Small intestine (tissue), 7 donors: ENCODE data around the gene DOCK1. TPM values are rescaled to one million over a fixed set of nuclear protein-coding genes. Genes with fewer than 3 reads are reported as not detected.

Source experiments
- DNase-seq, 2 donors: peaks; one replicate each; pipeline versions ENCODE4 v3.0.0 to v3.0.0-alpha.2; 2013
- FAIRE-seq: peaks from 2 replicates; lab custom pipeline; 2012; peaks lifted over from hg19 to GRCh38; lab: Jason Lieb, UNC
- H3K27ac ChIP-seq, 3 donors: one replicate each; pipeline ENCODE4 v1.5.1; 2013; ENCODE audit warnings: low read length in 2 of 3, mild to moderate bottlenecking in 2 of 3, control low read depth in 1 of 3, inconsistent platforms in 1 of 3, low read depth in 1 of 3, moderate library complexity in 1 of 3
- H3K27me3 ChIP-seq, 3 donors: one replicate each; pipeline ENCODE4 v1.6.1; 2013; ENCODE audit warnings: low read length in 3 of 3, inconsistent platforms in 1 of 3; ENCODE audit not compliant: control insufficient read depth in 3 of 3, insufficient read depth in 3 of 3
- H3K36me3 ChIP-seq, 3 donors: one replicate each; pipeline ENCODE4 v1.6.1; 2013; ENCODE audit warnings: low read length in 3 of 3, inconsistent platforms in 1 of 3, low read depth in 1 of 3, mild to moderate bottlenecking in 1 of 3, moderate library complexity in 1 of 3; ENCODE audit not compliant: control insufficient read depth in 3 of 3, insufficient read depth in 2 of 3
- H3K4me1 ChIP-seq, 3 donors: one replicate each; pipeline ENCODE4 v1.6.1; 2013; ENCODE audit warnings: low read length in 2 of 3, inconsistent platforms in 1 of 3, low read depth in 1 of 3, mild to moderate bottlenecking in 1 of 3, moderate library complexity in 1 of 3; ENCODE audit not compliant: control insufficient read depth in 3 of 3, insufficient read depth in 2 of 3
- H3K4me3 ChIP-seq, 3 donors: one replicate each; pipeline ENCODE4 v1.5.1; 2013; ENCODE audit warnings: low read length in 3 of 3, control low read depth in 1 of 3, inconsistent platforms in 1 of 3, low read depth in 1 of 3, mild to moderate bottlenecking in 1 of 3, moderate library complexity in 1 of 3
- H3K9me3 ChIP-seq, 2 donors: one replicate each; pipeline ENCODE4 v1.6.1; 2013; ENCODE audit warnings: low read depth in 1 of 2, low read length in 1 of 2; ENCODE audit not compliant: control insufficient read depth in 2 of 2, insufficient read depth in 1 of 2
- WGBS, 3 donors: extraction: QIAGEN DNeasy Blood & Tissue Kit; methylation state at CpG; one replicate each; pipeline ENCODE4 v1.1.7; 2013; 5-methylcytosine and 5-hydroxymethylcytosine counted together
- polyA plus RNA-seq, 4 donors: library from polyadenylated mRNA; stranded (reverse) in 3 of 4; unstranded in 1 of 4; fragments of 200-250 nt in 3 of 4; fragments of 120-200 nt in 1 of 4; gene quantifications; one replicate each; pipeline versions ENCODE4 v1.2.1 to v1.2.3, GENCODE V29; 2013
- donor health status: healthy with polysubstance abuse.
- donor health status: control.
- donor health status: control.
- donor health status: Bipolar disorder and iron deficiency.
- donor health status: healthy.

DOCK1 gene
- polyA plus RNA-seq, 4 donors = 16.8 to 27.0 (median 22.1) TPM

GRCh38 chr10:127133672-127134500 lies 228.7 kb downstream of the DOCK1 start:
- DNase-seq (no peak), FAIRE-seq (no peak)
- no peak overlapping the region for H3K4me3 ChIP-seq
- H3K4me1 ChIP-seq = no peaks in the 10 kb centered on the region
- no peaks in the 10 kb centered on the region for H3K9me3 ChIP-seq
- peaks cover 0 to 19% (median 6%) of the 10 kb centered on the region in 3 donors for H3K36me3 ChIP-seq
- WGBS, 3 donors = 57 to 69% (median 69%) methylated on average over 2 of the region's 2 CpGs
- H3K27ac ChIP-seq = no peak overlapping the region
- H3K27me3 ChIP-seq = no peaks in the 10 kb centered on the region

DNA sequence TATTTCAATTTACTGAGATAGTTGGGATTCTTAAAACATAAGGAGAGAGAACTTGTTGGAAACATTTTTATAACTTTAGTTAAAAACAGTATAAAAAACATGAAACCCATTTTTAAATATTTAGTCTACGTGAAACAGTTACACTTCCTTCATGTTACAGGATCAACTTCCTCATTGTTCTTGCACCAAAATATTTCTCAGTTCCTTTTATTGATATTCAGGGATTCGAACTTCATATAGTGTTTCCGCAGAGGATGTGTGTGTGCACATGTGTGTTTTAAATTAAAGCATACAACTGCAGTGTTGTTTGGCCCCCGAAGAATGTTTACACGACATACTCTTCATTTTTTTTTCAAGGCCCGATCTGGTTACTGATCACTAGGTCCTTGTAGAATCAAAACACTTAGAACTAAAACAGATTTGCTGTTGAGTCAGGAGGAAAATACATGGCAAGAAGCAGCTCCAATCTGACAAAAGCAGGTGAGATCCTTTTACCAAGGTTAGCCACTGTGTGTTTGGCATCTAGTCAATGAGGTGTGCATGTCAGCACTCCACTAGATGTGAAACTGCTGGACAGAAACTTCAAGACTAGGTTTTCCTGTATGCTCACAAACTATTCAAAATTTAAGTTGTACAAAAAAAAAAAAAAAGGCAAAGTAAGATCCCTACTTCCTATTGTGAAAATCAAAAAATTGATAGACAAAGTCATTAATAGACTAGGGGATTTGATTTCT lies 230.8 kb downstream of the DOCK1 start:
- Histone ChIP-seq H3K4me3 (no peak overlapping the region), H3K36me3 (peaks cover 0 to 17% (median 4%) of the 10 kb centered on the region in 3 donors), H3K27ac (no peak overlapping the region), H3K9me3 (no peaks in the 10 kb centered on the region), H3K4me1 (no peaks in the 10 kb centered on the region), H3K27me3 (no peaks in the 10 kb centered on the region)
- no peak for FAIRE-seq
- DNase-seq = no peak
- WGBS, 3 donors = 61 to 89% (median 76%) methylated on average over 6 of the region's 6 CpGs

GRCh38 chr10:127137391-127137790 lies 232.2 kb downstream of the DOCK1 start:
- no peak overlapping the region for H3K27ac ChIP-seq
- DNase-seq = no peak
- H3K4me3 ChIP-seq = no peak overlapping the region
- 84 to 93% (median 88%) methylated on average over 7 of the region's 7 CpGs for WGBS, 3 donors
- H3K9me3 ChIP-seq = no peaks in the 10 kb centered on the region
- no peak for FAIRE-seq
- H3K36me3 ChIP-seq = peaks cover 0 to 22% (median 4%) of the 10 kb centered on the region in 3 donors
- no peaks in the 10 kb centered on the region for H3K27me3 ChIP-seq
- H3K4me1 ChIP-seq = no peaks in the 10 kb centered on the region

DNA sequence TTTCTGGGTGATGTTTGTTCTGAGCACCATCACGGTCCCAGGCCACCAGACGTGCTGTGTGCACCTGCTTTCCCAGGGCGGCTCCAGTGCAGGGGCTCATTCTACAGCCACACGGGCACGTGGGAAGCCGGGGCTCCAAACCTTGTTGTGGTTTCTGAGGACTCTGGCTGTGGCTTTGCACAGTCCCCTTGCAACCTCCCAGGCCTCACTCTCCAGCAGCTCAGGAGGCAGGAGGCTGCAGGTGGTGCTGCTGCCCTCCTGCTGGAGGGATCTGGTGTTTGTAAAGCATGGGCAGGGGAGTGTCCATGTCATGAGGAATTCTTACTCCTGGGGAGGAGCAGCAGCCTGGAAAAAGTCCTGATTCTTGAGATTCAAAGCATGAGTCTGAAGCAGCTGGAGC lies 236.9 kb downstream of the DOCK1 start:
- Histone ChIP-seq H3K27ac (no peak overlapping the region), H3K4me1 (no peaks in the 10 kb centered on the region), H3K36me3 (peaks cover 0 to 32% (median 2%) of the 10 kb centered on the region in 3 donors), H3K9me3 (no peaks in the 10 kb centered on the region), H3K27me3 (no peaks in the 10 kb centered on the region), H3K4me3 (no peak overlapping the region)
- no peak for FAIRE-seq
- 72 to 84% (median 79%) methylated on average over 6 of the region's 6 CpGs for WGBS, 3 donors
- DNase-seq = no peak

- Histone ChIP-seq H3K4me3 (no peak overlapping the region), H3K27me3 (no peaks in the 10 kb centered on the region), H3K36me3 (peaks cover 0 to 34% (median 2%) of the 10 kb centered on the region in 3 donors), H3K27ac (no peak overlapping the region), H3K4me1 (no peaks in the 10 kb centered on the region), H3K9me3 (no peaks in the 10 kb centered on the region)
- FAIRE-seq (no peak), DNase-seq (no peak)
- 88 to 97% (median 89%) methylated on average over 5 of the region's 5 CpGs for WGBS, 3 donors
Observed at GRCh38 chr10:127142856-127143255, 237.6 kb downstream of the DOCK1 start.

DNA sequence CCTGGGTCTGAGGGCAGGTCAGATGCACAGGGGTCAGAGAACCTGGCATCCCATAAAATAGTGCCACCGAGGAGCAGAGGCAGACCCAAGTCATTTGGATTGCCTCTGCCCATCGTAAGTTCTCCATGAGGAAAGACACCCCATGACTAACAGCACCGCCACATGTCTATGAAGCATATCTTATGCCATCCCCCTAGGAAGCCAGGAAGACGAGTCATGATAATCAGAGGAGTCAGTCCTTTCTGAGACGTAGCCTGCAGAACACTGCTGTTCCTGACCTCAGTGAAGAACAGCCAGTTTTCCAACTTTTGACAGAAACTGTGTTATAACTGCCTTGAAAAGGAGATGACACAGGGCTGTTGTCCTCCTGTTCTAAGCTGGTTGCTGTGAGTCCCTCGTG lies 239.9 kb downstream of the DOCK1 start:
- Histone ChIP-seq H3K27me3 (no peaks in the 10 kb centered on the region), H3K4me3 (no peak overlapping the region), H3K4me1 (no peaks in the 10 kb centered on the region), H3K9me3 (no peaks in the 10 kb centered on the region), H3K27ac (no peak overlapping the region), H3K36me3 (peaks cover 0 to 35% (median 0%) of the 10 kb centered on the region in 3 donors)
- DNase-seq = no peak
- no peak for FAIRE-seq
- 85 to 93% (median 87%) methylated on average over 6 of the region's 6 CpGs for WGBS, 3 donors

DNA sequence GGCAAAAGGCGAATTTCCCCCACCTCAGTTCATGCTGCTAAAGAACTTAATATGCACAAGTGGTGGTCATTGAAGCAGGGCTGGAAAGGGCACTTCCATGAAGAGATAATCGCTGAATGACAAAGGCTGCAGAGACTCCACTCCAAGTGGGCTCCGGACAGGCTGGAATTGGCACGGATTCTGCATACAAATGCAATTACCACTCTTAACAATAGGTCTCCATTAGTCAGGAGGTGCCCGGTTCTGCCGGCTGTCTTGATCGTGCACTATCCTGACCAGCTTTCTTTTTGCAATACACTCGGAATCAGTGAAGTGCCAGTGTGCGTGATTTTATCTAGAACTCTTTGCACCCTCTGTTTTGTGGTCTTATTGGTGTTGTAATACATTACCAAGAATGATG lies 241.4 kb downstream of the DOCK1 start:
- H3K4me1 ChIP-seq = no peaks in the 10 kb centered on the region
- WGBS, 3 donors = 88 to 96% (median 89%) methylated on average over 9 of the region's 9 CpGs
- no peaks in the 10 kb centered on the region for H3K9me3 ChIP-seq
- FAIRE-seq (no peak), DNase-seq (no peak)
- no peak overlapping the region for H3K27ac ChIP-seq
- peaks cover 0 to 25% (median 0%) of the 10 kb centered on the region in 3 donors for H3K36me3 ChIP-seq
- no peak overlapping the region for H3K4me3 ChIP-seq
- no peaks in the 10 kb centered on the region for H3K27me3 ChIP-seq

DNA sequence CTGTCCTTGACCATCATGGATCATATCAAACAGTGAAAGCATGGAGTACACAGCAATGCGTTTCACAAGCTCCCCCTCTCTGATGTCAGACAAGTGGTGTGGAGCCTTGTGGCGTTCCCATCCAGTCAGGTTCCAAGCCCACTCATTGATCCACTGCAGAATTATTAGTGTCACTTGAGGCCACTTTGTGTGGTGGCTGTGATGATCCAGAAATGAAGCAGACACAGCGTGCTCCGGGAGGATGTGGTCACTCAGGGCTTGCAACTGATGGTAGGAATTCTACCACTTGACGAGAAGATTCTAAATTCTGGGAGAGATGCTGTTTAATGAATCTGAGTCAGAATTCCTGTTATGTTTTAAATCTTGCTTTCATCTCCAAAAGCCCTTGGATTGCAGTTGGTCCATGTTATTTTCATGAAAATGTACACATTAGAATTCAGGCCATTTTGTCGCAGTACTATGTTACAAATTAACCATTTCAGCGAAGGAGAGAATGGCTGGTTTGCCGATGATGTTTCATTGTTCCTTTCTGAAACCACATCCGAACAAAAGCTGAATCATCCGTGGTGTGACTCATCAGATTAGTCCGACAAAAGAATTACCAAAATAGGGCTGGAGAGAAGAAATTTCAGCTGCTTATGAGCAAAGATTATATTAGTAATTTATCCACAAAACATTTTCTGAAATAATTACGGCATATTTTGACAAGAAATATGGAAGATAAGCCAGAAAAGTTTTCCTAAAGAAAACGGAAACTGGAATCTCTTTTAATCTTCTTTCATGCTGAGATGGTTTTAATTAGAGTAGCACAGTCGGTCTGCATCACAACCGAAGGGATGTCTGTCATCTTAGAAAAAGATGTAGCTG lies 243.1 kb downstream of the DOCK1 start:
- FAIRE-seq (no peak), DNase-seq (no peak)
- H3K27ac ChIP-seq = peak overlapping the region in 1 of 3 donors; percentile 22
- no peaks in the 10 kb centered on the region for H3K9me3 ChIP-seq
- peaks cover 0 to 20% (median 0%) of the 10 kb centered on the region in 3 donors for H3K36me3 ChIP-seq
- no peak overlapping the region for H3K4me3 ChIP-seq
- 76 to 88% (median 81%) methylated on average over 15 of the region's 15 CpGs for WGBS, 3 donors
- no peaks in the 10 kb centered on the region for H3K27me3 ChIP-seq
- no peaks in the 10 kb centered on the region for H3K4me1 ChIP-seq
